Upper lobe of left lung (tissue), 6 donors: Measurements from ENCODE around the gene BMP8A. TPM values are rescaled to one million over a fixed set of nuclear protein-coding genes. Genes with fewer than 3 reads are reported as not detected.
"Not testable (repeated sequence)": the region's sequence is repeated elsewhere in the genome, so short reads cannot be mapped to it uniquely, and the experiment has no call there.

Experiments
- ATAC-seq, 2 donors: fragments of 200-7000 bp; cut with Tn5 transposase; one replicate each; pipeline ENCODE4 v1.9.1; 2022; ENCODE audit warnings: mild to moderate bottlenecking in 2 of 2, moderate library complexity in 2 of 2; ENCODE audit not compliant: low FRiP score in 2 of 2
- DNase-seq, 2 donors: peaks; one replicate each; pipeline ENCODE4 v3.0.0-alpha.2; 2019 to 2020
- H3K27ac ChIP-seq, 4 donors: fragments of 200-600 bp; sonication (generic); one replicate each; pipeline ENCODE4 v1.5.1; 2016 to 2019
- H3K27me3 ChIP-seq, 4 donors: fragments of 200-600 bp; sonication (generic); one replicate each; pipeline ENCODE4 v1.5.1; 2017 to 2019
- H3K36me3 ChIP-seq, 4 donors: fragments of 200-600 bp; sonication (generic); one replicate each; pipeline ENCODE4 v1.5.1; 2016 to 2019
- H3K4me1 ChIP-seq, 4 donors: fragments of 200-600 bp; sonication (generic); one replicate each; pipeline ENCODE4 v1.5.1; 2018 to 2019
- H3K4me3 ChIP-seq, 4 donors: fragments of 200-600 bp; sonication (generic); one replicate each; pipeline ENCODE4 v1.5.1; 2017 to 2019; ENCODE audit warnings: mild to moderate bottlenecking in 2 of 4, moderate library complexity in 1 of 4
- H3K9me3 ChIP-seq, 4 donors: fragments of 200-600 bp; sonication (generic); one replicate each; pipeline ENCODE4 v1.5.1; 2018 to 2019
- EP300 ChIP-seq, 4 donors: sonication (generic); formaldehyde crosslinking; IDR thresholded peaks; one replicate each; pipeline ENCODE4 v1.5.1; 2017; ENCODE audit warnings: antibody characterized with exemption in 4 of 4, control low read depth in 2 of 4
- POLR2A ChIP-seq, 4 donors: fragments of 450-650 bp; IDR thresholded peaks; one replicate each; pipeline ENCODE4 v1.5.1; 2016 to 2017; ENCODE audit warnings: antibody characterized with exemption in 4 of 4, mild to moderate bottlenecking in 2 of 4
- POLR2AphosphoS5 ChIP-seq, 2 donors: sonication (generic); formaldehyde crosslinking; IDR thresholded peaks; one replicate each; pipeline ENCODE4 v1.5.1; 2017; ENCODE audit warnings: antibody characterized with exemption in 2 of 2
- whole genome bisulfite sequencing, 2 donors: methylation state at CpG; one replicate each; pipeline ENCODE4 v1.1.5; 2017 to 2018; 5-methylcytosine and 5-hydroxymethylcytosine counted together
- total RNA-seq, 6 donors: library from RNA; depleted of rRNA in 4 of 6; stranded (reverse); fragments of >200 nt in 4 of 6; gene quantifications; one replicate each; pipeline versions ENCODE4 v1.1.0 to v1.2.1, GENCODE V29; 2016 to 2021
- TF ChIP-seq, protein P1 (sequence below), 6 experiments: fragments of 450-650 bp in 4 of 6; fragments of 200-600 bp in 2 of 6; sonication (generic) in 2 of 6; IDR thresholded peaks; one replicate each; pipeline ENCODE4 v1.5.1; 2016 to 2019; ENCODE audit warnings: antibody characterized with exemption in 6 of 6
- donor health status: DM: no; HTN: no; CAD: no; lungs with moderate emphysema.
- donor health status: DM: no; HTN: yes; CAD: no; lungs with severe emphysema.

The BMP8A gene
- total RNA-seq, 6 donors from 2014 or later = 0.30 to 1.4 (median 0.88) TPM; not detected in 1

GRCh38 chr1:39458991-39459390, 32.4 kb upstream of the BMP8A start:
- 90 to 94% methylated on average over 4 of the region's 4 CpGs for WGBS, 2 donors
- H3K27ac ChIP-seq = no peak overlapping the region
- H3K4me1 ChIP-seq = peaks cover 0 to 7% (median 0%) of the 10 kb centered on the region in 4 donors
- no peak for DNase-seq
- no peak for ATAC-seq
- TF ChIP-seq POLR2A (IDR thresholded peaks at IDR 0.05) (no peak), POLR2AphosphoS5 (IDR thresholded peaks at IDR 0.05) (no peak), EP300 (IDR thresholded peaks at IDR 0.05) (no peak)
- TF ChIP-seq, protein P1, sequence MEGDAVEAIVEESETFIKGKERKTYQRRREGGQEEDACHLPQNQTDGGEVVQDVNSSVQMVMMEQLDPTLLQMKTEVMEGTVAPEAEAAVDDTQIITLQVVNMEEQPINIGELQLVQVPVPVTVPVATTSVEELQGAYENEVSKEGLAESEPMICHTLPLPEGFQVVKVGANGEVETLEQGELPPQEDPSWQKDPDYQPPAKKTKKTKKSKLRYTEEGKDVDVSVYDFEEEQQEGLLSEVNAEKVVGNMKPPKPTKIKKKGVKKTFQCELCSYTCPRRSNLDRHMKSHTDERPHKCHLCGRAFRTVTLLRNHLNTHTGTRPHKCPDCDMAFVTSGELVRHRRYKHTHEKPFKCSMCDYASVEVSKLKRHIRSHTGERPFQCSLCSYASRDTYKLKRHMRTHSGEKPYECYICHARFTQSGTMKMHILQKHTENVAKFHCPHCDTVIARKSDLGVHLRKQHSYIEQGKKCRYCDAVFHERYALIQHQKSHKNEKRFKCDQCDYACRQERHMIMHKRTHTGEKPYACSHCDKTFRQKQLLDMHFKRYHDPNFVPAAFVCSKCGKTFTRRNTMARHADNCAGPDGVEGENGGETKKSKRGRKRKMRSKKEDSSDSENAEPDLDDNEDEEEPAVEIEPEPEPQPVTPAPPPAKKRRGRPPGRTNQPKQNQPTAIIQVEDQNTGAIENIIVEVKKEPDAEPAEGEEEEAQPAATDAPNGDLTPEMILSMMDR (IDR thresholded peaks at IDR 0.05) = no peak
- no peak overlapping the region for H3K4me3 ChIP-seq
- H3K36me3 ChIP-seq = peaks cover 80 to 100% (median 91%) of the 10 kb centered on the region in 4 donors
- no peaks in the 10 kb centered on the region for H3K9me3 ChIP-seq
- no peaks in the 10 kb centered on the region for H3K27me3 ChIP-seq

- 71 to 77% methylated on average over 1 of the region's 1 CpG for WGBS, 2 donors
- Histone ChIP-seq H3K4me1 (peaks cover 0 to 7% (median 0%) of the 10 kb centered on the region in 4 donors), H3K9me3 (no peaks in the 10 kb centered on the region), H3K36me3 (peaks cover 62 to 100% (median 86%) of the 10 kb centered on the region in 4 donors), H3K27ac (no peak overlapping the region), H3K4me3 (no peak overlapping the region), H3K27me3 (no peaks in the 10 kb centered on the region)
- ATAC-seq = no peak
- TF ChIP-seq POLR2A (IDR thresholded peaks at IDR 0.05) (no peak), POLR2AphosphoS5 (IDR thresholded peaks at IDR 0.05) (no peak), EP300 (IDR thresholded peaks at IDR 0.05) (no peak)
- TF ChIP-seq, protein P1 (IDR thresholded peaks at IDR 0.05) = no peak
- no peak for DNase-seq
Measured at GRCh38 chr1:39462074-39462473, 29.4 kb upstream of the BMP8A start.

- ATAC-seq (no peak), DNase-seq (no peak)
- 83 to 88% methylated on average over 3 of the region's 3 CpGs for WGBS, 2 donors
- no peak overlapping the region for H3K27ac ChIP-seq
- no peaks in the 10 kb centered on the region for H3K4me1 ChIP-seq
- no peaks in the 10 kb centered on the region for H3K27me3 ChIP-seq
- H3K4me3 ChIP-seq = no peak overlapping the region
- H3K36me3 ChIP-seq = peaks cover 35 to 100% (median 76%) of the 10 kb centered on the region in 4 donors
- TF ChIP-seq EP300 (IDR thresholded peaks at IDR 0.05) = no peak
- TF ChIP-seq POLR2AphosphoS5 (IDR thresholded peaks at IDR 0.05) = no peak
- TF ChIP-seq POLR2A (IDR thresholded peaks at IDR 0.05) = no peak
- TF ChIP-seq, protein P1 (IDR thresholded peaks at IDR 0.05) = no peak
- no peaks in the 10 kb centered on the region for H3K9me3 ChIP-seq
Measured at GRCh38 chr1:39466413-39467107, 24.9 kb upstream of the BMP8A start.

- H3K4me1 ChIP-seq, H3K27ac ChIP-seq, H3K9me3 ChIP-seq, H3K4me3 ChIP-seq, DNase-seq, ATAC-seq, H3K27me3 ChIP-seq: not testable (repeated sequence)
- 87 to 89% methylated on average over 16 of the region's 16 CpGs for WGBS, 2 donors
- H3K36me3 ChIP-seq = peaks cover 30 to 100% (median 76%) of the 10 kb centered on the region in 4 donors
Measured at GRCh38 chr1:39467108-39467720, 24.2 kb upstream of the BMP8A start.

DNA sequence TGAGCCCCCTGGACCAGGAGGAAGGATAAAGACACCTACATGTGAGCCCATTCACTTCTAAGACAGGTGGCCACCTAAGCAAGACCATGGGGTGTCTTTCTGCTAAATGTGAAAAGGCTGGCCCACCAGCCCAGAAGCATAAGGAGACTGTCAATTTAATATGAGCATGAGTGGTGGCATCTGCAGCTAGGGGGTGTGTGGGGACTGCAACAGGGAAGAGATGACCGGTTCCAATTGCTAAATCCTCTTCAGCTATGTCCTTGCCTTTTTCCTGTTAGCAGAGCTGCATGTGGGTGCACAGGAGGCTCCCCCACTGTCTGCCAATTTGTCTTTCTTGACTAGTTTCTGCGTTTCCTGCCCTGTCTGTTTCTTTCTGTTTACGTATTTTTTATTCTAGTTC, 22.3 kb upstream of the BMP8A start:
- Histone ChIP-seq H3K36me3 (peaks cover 20 to 100% (median 76%) of the 10 kb centered on the region in 4 donors), H3K27ac (no peak overlapping the region), H3K4me1 (no peaks in the 10 kb centered on the region), H3K9me3 (no peaks in the 10 kb centered on the region), H3K27me3 (no peaks in the 10 kb centered on the region), H3K4me3 (no peak overlapping the region)
- 69 to 71% methylated on average over 3 of the region's 3 CpGs for WGBS, 2 donors
- TF ChIP-seq, protein P1 (IDR thresholded peaks at IDR 0.05) = no peak
- TF ChIP-seq POLR2A (IDR thresholded peaks at IDR 0.05) = no peak
- TF ChIP-seq EP300 (IDR thresholded peaks at IDR 0.05) = no peak
- no peak for TF ChIP-seq POLR2AphosphoS5 (IDR thresholded peaks at IDR 0.05)
- ATAC-seq (no peak), DNase-seq (no peak)
